Jurkat, Clone E6-1 (cell line): ENCODE data around the gene MAPKAPK2.

Source experiments
- DNase-seq: peaks from one replicate; pipeline ENCODE4 v3.0.0-alpha.2; 2011; ENCODE audit warnings: low read depth, low spot score
- H3K4me3 ChIP-seq: 2 replicates; pipeline ENCODE4 v1.5.1; 2011; ENCODE audit warnings: mild to moderate bottlenecking, low read length, control low read depth, moderate library complexity

MAPKAPK2 gene

DNA sequence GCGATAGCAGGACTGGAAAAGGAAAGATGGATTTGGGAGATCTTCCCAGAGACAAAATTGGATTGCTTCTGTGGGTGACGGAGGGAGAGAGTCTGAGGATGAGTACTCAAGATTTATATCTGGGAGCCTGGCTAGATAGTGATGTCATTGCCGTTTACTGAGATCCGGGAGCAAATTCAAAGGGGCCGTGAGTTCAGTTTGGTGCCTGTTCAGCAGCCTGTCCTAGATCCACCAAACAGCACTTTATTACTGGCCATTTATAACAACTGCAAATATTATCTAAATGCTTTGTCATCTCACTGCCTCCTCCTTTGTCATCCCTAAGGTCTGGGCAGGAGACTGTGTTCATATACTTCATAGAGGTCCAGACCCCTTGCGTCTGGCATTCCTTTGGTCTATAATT, 29.2 kb downstream of the MAPKAPK2 start:
- no peak overlapping the region for H3K4me3 ChIP-seq
- DNase-seq: no peak

DNA sequence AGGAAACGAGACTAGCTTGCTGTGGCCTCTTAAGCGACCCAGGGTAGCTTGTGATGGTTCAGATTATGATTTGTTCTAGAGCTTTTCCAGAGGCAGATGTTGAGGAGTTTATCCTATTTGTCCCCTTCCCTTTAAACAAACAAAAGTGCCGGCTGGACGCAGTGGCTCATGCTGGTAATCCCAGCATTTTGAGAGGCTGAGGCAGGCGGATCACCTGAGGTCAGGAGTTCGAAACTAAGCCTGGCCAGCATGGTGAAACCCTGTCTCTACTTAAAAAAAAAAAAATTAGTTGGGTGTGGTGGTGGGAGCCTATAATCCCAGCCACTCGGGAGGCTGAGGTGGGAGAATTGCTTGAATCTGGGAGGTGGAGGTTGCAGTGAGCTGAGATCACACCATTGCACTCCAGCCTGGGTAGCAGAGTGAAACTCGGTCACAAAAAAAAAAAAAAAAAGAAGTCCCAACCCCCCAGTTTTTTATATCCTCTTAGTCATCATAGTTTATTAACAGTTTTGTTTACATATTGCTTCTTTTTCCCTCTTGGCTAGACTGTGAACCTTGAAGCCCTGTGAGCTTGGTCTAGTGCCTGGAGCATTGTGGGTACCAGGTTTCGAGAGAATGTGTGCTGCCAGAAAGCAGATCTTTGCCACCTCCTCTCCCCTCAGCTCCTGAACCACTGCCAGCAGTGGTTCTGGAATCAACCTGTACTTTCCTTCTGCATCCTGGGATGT, 29.8 kb downstream of the MAPKAPK2 start:
- no peak overlapping the region for H3K4me3 ChIP-seq
- DNase-seq: no peak

DNA sequence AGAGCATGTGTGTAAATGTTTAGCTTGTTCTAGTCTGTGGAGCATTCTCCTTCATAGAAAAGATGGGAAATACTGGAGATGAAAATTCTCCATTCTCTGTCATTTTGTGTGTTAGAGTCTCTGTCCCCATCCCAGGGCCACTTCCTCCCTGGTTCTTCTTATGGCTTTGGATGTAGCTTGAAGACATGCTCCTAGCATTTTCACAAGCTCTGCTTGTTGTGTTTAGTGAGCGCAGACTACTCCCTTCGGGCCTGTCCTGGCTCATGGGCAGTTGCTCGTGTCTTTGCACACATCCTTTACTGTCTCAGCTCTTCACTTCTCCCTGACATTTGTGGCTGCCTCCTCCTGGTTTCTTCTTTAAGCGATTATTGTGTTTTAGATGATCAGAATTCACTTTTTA, 30.4 kb downstream of the MAPKAPK2 start:
- DNase-seq: no peak
- H3K4me3 ChIP-seq: no peak overlapping the region

DNA sequence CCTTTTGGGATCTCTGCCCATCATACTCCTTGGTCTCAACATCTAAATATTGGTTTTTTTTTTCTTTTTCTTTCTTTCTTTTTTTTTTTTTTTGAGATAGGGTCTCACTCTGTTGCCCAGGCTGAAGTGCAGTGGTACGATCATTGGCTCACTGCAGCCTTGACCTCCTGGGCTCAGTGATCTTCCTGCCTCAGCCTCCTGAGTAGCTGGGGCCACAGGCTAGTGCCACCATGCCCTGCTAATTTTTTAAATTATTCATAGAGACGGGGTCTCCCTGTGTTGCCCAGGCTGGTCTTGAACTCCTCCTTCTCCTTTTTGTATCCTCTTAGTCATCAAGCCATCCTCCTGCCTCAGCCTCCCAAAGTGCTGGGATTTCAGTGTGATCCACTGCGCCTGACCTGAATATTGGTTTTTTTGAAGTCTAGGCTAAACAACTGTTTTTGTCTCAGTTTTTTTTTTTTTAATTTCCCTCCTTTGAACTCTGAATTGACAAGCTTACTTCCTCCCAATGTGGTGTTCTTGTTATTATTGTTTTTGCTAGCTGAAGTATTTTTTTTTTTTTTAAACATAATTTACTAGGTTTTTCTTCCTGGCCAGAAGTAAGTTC, 30.9 kb downstream of the MAPKAPK2 start:
- DNase-seq: peak; percentile 39
- no peak overlapping the region for H3K4me3 ChIP-seq

DNA sequence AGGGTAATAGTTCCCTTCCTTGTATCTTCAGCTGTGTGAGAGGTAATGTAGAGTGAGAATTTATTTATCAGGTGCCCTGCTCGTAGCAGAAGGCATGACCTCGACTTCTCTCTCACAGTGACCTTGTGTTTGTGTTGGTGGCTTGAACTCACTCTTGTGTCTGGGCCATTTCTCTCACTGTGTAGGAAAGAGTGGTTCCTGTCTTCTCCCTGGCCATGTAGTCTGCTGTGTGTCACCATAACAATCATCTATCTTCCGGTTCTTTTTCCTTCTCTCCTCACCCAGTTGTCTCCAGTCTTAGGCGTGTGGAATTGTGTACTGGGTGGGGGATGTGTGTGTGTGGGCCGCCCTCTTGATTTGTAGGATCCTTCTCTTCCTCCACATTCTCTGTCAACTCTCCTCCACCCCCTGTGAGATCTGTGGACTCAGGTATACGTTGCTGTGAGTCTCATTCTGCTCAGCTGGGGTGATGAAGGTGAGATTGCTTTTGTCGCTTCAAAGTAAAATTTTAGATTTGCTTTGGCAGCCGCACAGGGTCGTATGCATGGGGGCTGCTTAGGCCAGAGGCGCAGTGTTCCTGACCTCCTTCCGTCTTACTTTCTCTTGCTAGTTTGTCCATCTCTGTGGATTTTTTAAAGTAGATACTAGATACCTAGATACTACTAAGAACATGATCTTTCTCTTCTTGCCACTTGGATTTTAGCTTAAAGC, 31.6 kb downstream of the MAPKAPK2 start:
- H3K4me3 ChIP-seq: no peak overlapping the region; the same call in 1 of the 2 replicates
- no peak for DNase-seq

DNA sequence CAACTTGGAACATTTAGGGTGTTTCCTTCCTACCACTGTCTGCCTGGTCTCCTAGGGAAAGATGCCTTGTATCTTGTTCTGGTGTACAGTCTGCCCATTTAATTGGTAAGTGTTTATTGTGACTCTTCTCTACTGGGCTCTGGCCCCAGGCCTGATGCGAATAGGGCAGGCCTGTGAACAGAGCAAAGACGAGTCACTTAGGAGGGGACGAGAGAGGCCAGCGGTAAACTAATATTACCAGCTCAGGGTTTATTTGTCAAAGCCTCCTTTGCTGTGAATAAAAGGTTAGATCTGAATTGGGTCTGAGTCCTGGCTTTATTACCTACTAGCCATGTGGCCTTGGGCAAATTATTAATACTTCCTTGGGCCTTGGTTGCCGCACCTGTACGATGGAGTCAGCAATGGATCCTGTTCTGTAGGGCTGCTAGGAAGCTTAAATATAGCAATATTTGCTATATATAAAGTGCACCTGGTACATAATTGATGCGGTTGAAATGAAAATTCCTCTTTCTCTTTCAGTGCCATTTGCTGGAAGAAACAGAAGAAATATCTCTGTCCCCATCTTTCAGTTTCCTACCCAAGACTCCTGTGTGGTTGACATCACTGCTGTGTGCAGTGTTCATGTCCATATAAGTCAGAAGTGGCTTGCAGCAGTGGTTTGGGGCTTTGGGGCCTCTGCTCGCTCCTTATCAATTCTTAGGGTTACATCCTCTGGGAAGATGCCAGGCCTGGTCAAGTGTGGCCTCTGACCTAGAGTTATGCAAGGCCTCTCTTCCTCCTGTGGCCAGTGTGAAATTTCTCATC, 32.4 kb downstream of the MAPKAPK2 start:
- DNase-seq: peak; percentile 84

DNA sequence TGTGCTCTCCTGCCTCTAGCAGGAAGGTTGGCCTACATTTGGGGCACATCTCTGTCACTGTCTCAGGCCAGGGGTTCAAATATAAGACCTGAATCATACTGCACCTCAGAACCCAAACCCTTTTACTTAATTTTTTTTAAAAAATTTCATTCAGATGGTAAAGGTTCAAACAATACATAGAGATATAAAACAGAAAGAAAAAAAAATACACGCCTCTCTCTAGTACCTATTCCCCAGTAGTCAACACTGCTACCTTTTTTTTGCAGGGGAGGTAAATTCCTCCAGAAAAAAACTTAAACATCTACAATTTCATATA, 32.9 kb downstream of the MAPKAPK2 start:
- no peak overlapping the region for H3K4me3 ChIP-seq
- no peak for DNase-seq

More for the DNA sequence above, 32.4 kb downstream of the MAPKAPK2 start:
- H3K4me3 ChIP-seq: no peak overlapping the region

DNA sequence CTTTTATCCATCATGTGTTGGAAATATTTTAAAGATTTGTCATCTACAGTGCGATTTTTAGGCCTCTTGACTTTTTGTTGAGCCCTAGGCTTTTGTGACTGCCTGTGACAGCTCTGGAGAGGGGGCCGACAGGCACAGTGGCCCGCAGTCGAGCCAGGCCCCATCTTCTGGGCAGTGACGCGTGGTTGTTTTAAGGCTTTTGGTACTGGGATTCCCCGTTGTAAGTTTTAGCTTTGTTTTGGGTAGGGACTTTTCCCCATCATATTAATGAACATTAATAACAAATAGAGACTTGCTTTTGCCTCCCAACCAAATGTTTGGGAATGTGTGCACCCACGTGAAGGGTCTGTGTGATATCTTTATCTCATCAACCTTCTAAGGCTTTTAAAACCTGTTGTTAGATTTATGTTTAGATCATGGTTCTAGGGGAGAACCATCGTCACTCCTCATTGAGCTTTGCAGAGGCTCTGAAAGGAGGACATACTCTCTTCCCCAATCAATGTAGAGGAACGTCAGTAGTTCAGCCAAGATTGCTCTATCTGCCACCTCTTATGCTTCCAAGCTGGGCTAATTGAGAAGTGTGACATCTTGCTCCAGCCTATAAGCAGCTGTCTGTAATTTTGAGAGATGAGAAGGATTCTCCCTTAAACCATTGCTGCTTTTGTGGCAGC, 34.6 kb downstream of the MAPKAPK2 start:
- H3K4me3 ChIP-seq: no peak overlapping the region

DNA sequence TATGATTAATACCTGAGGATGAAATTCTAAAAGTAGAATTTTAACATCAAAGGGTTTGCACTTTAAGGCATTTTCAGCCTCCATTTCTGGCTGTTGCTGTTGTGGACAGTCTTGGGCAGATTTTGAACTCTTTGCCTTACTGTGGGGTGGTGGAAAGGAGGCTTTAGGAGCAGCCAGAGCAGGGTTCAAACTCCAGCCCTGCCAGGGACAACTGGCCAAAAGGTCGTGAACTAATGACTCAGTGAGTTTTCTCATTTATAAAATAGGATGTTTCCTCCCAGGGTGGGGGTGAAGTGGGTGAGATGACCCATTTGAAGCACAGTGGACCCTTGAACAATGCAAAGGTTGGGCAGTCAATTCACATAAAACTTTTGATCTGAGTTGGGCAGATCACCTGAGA, 36.7 kb downstream of the MAPKAPK2 start:
- DNase-seq: no peak

More for the DNA sequence above, 34.6 kb downstream of the MAPKAPK2 start:
- no peak for DNase-seq

DNA sequence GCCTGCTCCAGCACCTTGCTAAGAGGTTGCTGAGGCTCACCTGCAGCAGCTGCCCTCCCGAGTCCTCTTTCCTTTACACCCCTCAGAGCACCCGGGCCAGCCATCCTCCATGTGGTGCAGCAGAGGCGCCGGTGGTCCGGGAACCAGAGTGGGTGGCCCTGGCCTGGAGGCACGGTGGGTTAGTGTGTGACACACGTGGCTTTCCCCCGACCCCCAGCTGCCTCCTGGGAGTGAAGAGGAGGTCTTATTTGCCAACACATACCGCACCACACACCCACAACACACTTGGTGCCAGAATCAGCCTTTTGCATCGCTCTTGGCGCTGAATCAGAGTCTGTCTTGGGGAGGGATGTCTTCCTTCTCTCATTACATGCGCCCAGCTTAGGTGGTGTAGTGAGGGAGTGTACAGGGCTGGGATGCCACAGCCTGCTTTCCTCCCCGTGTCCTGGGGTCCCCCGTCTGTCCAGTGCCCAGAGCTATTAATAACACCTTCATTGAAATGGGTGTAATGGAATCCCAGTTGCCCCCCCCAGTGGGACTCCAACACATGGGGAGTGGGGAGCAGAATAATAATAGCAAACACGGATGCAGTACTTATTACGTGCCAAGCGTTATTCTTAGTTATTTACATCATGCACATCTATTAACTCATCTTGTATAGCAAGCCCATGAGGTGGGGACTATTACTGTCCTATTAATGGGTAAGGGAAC, 38.2 kb downstream of the MAPKAPK2 start:
- no peak for DNase-seq
- no peak overlapping the region for H3K4me3 ChIP-seq

More for the DNA sequence above, 36.7 kb downstream of the MAPKAPK2 start:
- H3K4me3 ChIP-seq: no peak overlapping the region

DNA sequence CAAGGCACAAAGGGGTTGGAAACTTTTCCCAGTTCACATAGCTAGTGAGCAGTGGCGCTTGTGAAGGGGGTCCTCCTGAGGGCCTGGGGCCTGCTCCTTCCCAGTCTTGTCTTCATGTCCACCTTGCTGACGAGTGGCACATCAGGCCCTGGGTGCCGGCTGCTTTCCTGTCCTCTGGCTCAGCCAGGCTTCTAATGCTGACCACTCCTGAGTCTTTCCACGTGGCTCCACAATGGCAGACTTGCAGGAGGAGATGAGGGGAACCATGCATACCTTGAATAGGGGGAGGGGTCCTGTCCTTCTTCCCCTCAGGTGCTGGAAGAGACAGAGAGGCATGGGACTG, 38.7 kb downstream of the MAPKAPK2 start:
- DNase-seq: no peak
- H3K4me3 ChIP-seq: no peak overlapping the region

DNA sequence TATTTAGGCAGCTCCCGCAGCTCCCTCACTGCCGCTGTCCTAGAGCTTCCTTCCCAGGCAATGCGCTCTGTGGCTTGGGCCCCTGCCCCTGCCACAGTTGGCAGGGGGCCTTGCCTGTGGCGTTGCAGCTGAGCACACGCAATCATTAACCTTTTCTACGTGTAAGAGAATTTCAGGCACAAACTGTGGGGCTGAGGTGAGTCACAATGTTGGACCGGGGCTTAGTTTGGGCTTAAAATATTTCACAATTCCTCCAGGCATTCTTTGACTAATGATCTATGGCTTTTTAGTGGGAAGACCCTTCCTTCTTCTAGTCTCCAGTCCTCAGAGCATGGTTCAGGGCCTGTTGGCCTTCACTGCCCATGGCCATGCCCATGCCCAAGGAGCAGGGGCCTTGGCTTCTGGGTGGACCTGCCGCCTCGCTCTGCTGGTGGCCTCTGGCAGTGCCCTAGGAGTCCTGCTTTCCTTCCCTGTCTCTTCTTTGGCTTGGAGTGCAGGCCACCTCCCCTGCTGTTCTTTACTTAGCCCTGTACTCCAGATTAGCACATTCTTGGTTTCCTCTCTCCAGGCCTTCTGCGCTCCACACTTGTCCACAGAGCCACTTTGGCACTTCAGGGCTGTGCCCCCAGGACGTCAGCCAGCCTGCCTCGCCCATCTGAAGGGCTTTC, 39.2 kb downstream of the MAPKAPK2 start:
- no peak overlapping the region for H3K4me3 ChIP-seq
- no peak for DNase-seq

DNA sequence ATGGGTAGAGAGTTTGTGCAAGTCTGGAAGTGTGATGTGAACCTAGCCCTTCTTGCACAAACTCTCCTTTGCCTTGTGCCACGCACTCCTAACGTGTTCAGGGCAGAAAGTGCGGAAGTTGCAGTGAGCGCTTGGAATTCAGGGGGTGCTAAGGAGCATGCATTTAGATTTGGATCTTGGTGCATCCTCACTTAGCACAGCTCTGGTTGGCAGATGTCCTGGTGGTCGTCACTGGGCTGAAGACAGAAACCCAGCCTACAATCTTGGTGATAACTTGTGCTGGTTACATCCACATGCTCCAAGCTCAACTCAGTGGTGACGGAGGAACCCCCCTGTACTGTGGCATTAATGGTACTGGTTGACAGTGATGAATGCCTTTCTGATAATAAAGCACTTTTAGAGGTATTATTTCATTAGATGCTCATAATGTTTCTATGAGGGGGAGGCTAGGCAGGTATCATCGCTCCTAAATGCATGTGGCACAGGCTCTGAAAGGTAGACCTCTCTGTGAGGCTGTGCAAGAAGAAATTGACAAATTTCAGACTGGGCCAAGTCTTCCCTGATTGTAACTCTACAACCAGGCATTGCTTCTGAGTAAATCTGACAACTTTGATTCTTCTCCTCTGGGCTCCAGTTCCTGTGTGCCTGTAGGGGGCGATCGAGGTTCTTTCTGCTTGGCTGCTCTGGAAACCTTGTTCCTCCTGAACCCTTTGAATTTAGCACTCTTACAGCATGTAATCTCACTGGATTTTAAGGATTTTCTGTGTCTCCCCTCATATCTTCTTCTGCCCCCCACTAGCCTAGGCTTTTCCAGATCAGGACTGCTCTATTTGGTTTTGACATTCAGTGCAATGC, 40.6 kb downstream of the MAPKAPK2 start:
- no peak for DNase-seq
- H3K4me3 ChIP-seq: no peak overlapping the region

DNA sequence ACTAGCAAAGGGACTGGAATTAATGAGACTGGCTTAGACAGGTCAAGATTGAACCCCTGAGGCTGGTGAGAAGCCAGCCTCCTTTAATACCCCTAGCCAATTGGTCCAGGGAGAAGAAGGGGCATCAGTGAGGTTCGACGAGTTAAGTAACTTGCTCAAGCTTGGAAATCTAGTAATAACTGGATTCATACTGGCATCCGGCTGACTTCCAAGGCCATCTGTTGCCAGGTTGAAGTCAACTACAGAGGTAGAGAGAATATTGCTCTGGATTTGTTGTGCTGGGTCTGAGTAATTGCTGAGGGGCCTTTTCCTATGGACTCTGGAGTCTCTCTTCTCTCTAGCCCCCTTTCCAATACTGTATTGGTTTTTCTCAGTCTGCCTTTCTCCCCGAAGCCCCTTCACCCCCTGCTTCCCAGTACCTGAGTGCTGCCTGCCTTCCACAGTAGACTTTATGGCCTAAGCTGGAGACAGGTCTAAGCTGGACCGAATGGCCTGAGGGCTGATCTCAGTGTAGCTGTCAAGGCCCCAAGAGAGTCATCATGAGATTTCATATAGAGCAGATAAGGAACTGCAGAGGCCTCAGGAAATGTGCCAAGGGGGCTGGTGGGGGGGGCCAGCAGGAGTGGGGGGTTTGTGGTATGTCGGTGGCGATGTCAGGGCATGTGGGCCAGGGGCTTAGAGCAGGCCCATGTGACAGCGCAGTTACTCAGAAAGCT, 43.4 kb downstream of the MAPKAPK2 start:
- DNase-seq: no peak
- no peak overlapping the region for H3K4me3 ChIP-seq

DNA sequence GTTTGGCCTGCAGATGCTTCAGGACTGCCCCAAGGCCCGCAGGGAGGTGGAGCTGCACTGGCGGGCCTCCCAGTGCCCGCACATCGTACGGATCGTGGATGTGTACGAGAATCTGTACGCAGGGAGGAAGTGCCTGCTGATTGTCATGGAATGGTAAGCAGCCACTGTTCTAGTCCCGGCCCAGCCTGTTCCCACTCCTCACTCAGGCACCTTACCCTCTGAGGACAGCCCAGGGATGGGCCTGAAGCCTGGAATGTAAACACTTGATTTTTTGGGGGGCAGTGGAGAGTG, 43.9 kb downstream of the MAPKAPK2 start:
- H3K4me3 ChIP-seq: no peak overlapping the region
- DNase-seq: no peak

DNA sequence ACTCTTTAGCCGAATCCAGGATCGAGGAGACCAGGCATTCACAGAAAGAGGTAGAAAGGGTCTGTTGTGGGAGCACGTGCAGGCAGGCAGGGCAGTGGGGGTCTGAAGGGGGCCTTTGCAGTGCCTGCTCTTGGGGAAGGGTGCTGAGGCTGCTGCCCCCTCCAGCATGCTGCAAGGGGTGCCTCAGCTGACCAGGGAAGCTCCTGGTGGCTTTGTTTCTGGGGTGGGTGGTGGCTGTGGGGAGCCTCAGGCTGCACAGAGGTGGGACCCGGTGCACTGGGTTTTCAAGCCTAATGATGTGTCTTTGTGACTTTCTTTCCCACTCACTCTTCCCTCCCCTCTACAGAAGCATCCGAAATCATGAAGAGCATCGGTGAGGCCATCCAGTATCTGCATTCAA, 44.3 kb downstream of the MAPKAPK2 start:
- DNase-seq: no peak
- no peak overlapping the region for H3K4me3 ChIP-seq

DNA sequence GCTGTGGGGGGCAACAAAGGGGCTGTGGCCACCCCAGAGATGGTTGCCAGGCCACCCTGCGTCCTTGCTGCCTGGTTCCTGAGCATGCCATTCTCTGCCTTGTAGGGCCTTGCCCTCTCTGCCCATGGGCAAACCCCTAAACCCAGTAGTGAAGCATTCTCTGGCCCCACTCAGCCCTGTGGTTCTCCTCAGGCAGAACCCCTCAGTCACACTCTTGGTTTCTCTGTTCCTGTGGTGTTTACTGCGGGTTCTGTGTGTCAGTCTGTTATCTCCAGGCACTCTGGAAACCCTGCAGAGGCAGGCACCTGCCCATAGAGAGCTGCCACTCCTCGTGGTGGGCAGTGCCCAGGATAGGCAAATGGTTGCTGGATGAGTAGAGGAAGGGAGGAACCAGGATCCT, 44.8 kb downstream of the MAPKAPK2 start:
- DNase-seq: no peak
- no peak overlapping the region for H3K4me3 ChIP-seq
